CD4-positive, alpha-beta T cell treated with Interleukin-2 at 100 ng/mL for 4 hours (primary cell): ENCODE data around the gene KIAA2012.
A peak's percentile ranks its signal among the peaks of the same experiment; 100 is the strongest.
"Not testable (repeated sequence)": the region's sequence is repeated elsewhere in the genome, so short reads cannot be mapped to it uniquely, and the experiment has no call there.

Experiments used
- DNase-seq: peaks from one replicate; pipeline ENCODE4 v3.0.0-alpha.2; 2020; ENCODE audit warnings: low spot score

KIAA2012 gene

GRCh38 chr2:202196727-202197126 is 123.7 kb downstream of the KIAA2012 start:
- DNase-seq, result no peak

- no peak for DNase-seq
Observed at GRCh38 chr2:202201220-202202160, 128.4 kb downstream of the KIAA2012 start.

DNA sequence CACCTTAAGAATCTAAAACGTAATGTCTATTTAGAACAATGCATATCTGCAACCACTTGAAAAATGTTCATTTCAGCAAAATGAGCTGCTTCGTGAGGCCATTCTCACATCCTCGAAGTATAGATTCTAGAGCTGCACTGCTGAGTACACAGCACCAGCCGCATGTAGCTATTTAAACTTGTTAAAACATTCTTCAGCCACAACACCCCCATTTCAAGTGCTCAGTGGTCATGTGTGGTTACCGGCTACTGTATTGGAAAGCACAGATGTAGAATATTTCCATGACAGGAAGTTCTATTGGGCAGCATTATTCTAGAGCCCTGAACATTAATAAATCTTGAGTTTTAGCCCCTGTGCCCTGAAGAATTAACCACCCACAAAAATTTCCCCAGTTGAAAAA is 130.3 kb downstream of the KIAA2012 start:
- DNase-seq, result no peak

GRCh38 chr2:202204855-202205254 is 131.8 kb downstream of the KIAA2012 start:
- DNase-seq, result no peak

- DNase-seq, result no peak
Observed at GRCh38 chr2:202208526-202208925, 135.5 kb downstream of the KIAA2012 start.

DNA sequence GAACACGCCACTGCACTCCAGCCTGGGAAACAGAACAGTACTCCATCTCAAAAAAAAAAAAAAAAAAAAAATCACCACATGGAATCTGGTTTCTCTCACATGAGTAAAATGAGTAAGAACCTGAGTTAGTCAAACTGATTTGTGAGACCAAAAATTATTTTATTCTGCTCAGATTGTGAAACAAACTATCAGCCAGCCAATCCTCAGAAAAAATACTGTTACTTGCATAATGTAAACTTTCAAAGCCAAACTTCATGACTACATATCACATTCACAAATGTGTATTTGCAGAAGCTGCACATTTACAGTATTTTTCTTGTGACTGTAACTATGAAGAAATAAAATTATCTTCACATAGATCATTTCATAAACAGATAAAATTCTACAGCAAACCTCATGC is 142.1 kb downstream of the KIAA2012 start:
- no peak for DNase-seq

GRCh38 chr2:202221873-202222272 is 148.8 kb downstream of the KIAA2012 start:
- no peak for DNase-seq

GRCh38 chr2:202237787-202238233 is 164.8 kb downstream of the KIAA2012 start:
- no peak for DNase-seq

DNA sequence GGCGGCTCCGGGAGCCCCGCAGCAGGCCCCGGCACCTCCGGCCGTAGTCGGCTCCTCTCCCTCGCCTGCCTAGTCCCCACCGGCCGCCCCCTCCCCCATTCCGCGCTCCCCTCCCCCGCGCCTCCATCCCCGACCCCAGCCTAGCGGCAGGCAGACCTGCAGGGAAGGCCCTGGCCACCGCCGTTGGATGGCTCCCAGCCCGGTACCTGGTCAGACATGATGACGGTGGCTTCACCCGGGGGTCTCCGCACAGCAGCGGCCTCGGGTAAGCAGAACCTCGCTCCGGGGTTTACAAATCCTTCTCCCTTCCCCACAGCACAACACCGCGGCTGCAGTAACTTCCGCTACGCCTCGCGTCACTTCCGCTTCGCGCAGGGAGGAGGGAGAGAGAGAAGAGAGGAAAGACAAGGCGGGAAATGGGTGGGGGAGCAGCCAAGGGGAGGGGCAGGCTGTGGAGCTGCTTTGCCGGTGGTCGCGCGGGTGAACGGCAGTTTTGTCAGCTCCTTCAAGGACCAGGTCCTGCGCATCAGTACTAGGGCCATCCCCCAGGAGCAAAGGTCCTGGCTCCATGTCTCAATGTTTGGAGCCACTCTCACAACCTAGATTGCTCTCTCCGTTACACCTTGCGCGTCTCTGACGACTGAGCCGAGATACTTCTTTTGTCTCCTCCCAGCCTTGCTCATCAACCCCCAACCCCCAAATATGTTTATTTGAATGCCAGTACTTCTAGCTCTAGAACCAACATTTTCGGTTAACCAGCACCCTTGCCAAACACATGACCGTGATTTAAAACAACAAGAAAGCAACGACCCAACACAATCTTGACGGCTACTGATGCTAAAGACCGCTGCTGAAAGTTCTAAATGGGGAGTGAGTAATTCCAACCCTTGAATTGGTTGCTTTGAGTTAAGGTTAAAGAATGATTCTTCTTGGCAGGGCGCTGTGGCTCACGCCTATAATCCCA is 165.5 kb downstream of the KIAA2012 start, which contains the start of gene SUMO1:
Gene SUMO1 (minus strand): TSS at position 364 of the 964 bp plus-strand sequence. CDS start 146 bp downstream, at position 218.
- peak; percentile 90 for DNase-seq

- not testable (repeated sequence) for DNase-seq
Observed at GRCh38 chr2:202247710-202248109, 174.7 kb downstream of the KIAA2012 start.

- DNase-seq, result no peak
Observed at GRCh38 chr2:202249521-202250253, 176.6 kb downstream of the KIAA2012 start.

GRCh38 chr2:202251494-202251893 is 178.4 kb downstream of the KIAA2012 start:
- DNase-seq, result no peak
